Activated CD4-positive, alpha-beta T cell treated with anti-CD3 and anti-CD28 coated beads for 36 hours (primary cell): ENCODE data around the gene COPA. TPM values are rescaled to one million over a fixed set of nuclear protein-coding genes. Genes with fewer than 3 reads are reported as not detected.
"Not testable (repeated sequence)": the region's sequence is repeated elsewhere in the genome, so short reads cannot be mapped to it uniquely, and the experiment has no call there.

ENCODE experiments used
- ATAC-seq: fragments of 200-7000 bp; cut with Tn5 transposase; one replicate; pipeline ENCODE4 v1.10.0; 2021; ENCODE audit warnings: mild to moderate bottlenecking, moderate library complexity
- CTCF ChIA-PET: fragments of 350-600 bp; sonication (Branson Sonifier 250); formaldehyde crosslinking; loops from one replicate; lab custom pipeline; 2021; ENCODE audit warnings: antibody characterized with exemption; lab: Charles Lee
- POLR2A ChIA-PET: fragments of 350-600 bp; sonication (Branson Sonifier 250); formaldehyde crosslinking; loops from one replicate; lab custom pipeline; 2021; ENCODE audit warnings: antibody characterized with exemption, inconsistent platforms; lab: Charles Lee
- DNase-seq: peaks from one replicate; pipeline ENCODE4 v3.0.0-alpha.2; 2020
- H3K27ac Mint-ChIP-seq: one replicate; pipeline ENCODE4 v1.8.0; 2021; ENCODE audit warnings: mixed read lengths
- H3K27me3 Mint-ChIP-seq: one replicate; pipeline ENCODE4 v1.8.0; 2021; ENCODE audit warnings: mixed read lengths
- H3K36me3 Mint-ChIP-seq: one replicate; pipeline ENCODE4 v1.8.0; 2021; ENCODE audit warnings: low read depth, mixed read lengths
- H3K4me1 Mint-ChIP-seq: one replicate; pipeline ENCODE4 v1.8.0; 2021; ENCODE audit warnings: mixed read lengths
- H3K4me3 Mint-ChIP-seq: one replicate; pipeline ENCODE4 v1.8.0; 2021; ENCODE audit warnings: mild to moderate bottlenecking, moderate library complexity, mixed read lengths
- H3K9me3 Mint-ChIP-seq: one replicate; pipeline ENCODE4 v1.8.0; 2021; ENCODE audit warnings: low read depth, mixed read lengths
- intact Hi-C, 2 experiments: fragments of 100-400 bp; cut with DNase I in 1 of 2; cut with micrococcal nuclease in 1 of 2; formaldehyde crosslinking; loops; one replicate each; pipeline versions ENCODE4 v1.14.2 to v1.15.1; 2022 to 2024; cut with DNase I, micrococcal nuclease
- total RNA-seq, 2 experiments: library from RNA; stranded (reverse); gene quantifications; one replicate each; pipeline ENCODE4 v1.2.3, GENCODE V29; 2021

The COPA gene
- total RNA-seq, 2 experiments from 2014 or later: 125 to 148 TPM

- POLR2A ChIA-PET: no interaction called here
- no peaks in the 10 kb centered on the region for H3K9me3 Mint-ChIP-seq
- H3K27ac Mint-ChIP-seq: no peak overlapping the region
- H3K4me1 Mint-ChIP-seq: peaks cover 2% of the 10 kb centered on the region
- peaks cover 67% of the 10 kb centered on the region for H3K36me3 Mint-ChIP-seq
- no peaks in the 10 kb centered on the region for H3K27me3 Mint-ChIP-seq
- no peak overlapping the region for H3K4me3 Mint-ChIP-seq
- CTCF ChIA-PET: interaction anchor here (1.0 to 4.6 kb wide), 20 partner anchors 9 to 215 kb away, joined by 3 to 49 read pairs (median 8); partner anchors contain the start of genes DCAF8 and PEX19
- no peak for ATAC-seq
- intact Hi-C loops: no loop called here
- DNase-seq: no peak
Measured at GRCh38 chr1:160293020-160293968, 49.8 kb downstream of the COPA start.

GRCh38 chr1:160291248-160292220 is 51.5 kb downstream of the COPA start:
- Mint-ChIP-seq H3K27me3 (no peaks in the 10 kb centered on the region), H3K4me1 (peaks cover 2% of the 10 kb centered on the region), H3K27ac (no peak overlapping the region), H3K36me3 (peaks cover 53% of the 10 kb centered on the region), H3K9me3 (no peaks in the 10 kb centered on the region), H3K4me3 (no peak overlapping the region)
- DNase-seq (peak; percentile 76), ATAC-seq (peak; percentile 98)
- intact Hi-C loops: loop anchor here (1.0 kb wide), 2 partner anchors 98 to 190 kb away; no protein-coding TSS in a partner anchor
- CTCF ChIA-PET: interaction anchor here (0.5 to 4.6 kb wide), 74 partner anchors 8 to 665 kb away, joined by 3 to 49 read pairs (median 5); partner anchors contain the start of genes DCAF8 and PEA15
- POLR2A ChIA-PET: interaction anchor here (0.6 to 1.5 kb wide), 5 partner anchors 29 to 475 kb away, joined by 3 to 4 read pairs (median 3); partner anchors contain the start of gene DCAF8

- H3K27me3 Mint-ChIP-seq, H3K4me3 Mint-ChIP-seq, intact Hi-C loops, H3K27ac Mint-ChIP-seq, ATAC-seq, POLR2A ChIA-PET, H3K9me3 Mint-ChIP-seq, DNase-seq: not testable (repeated sequence)
- peaks cover 30% of the 10 kb centered on the region for H3K36me3 Mint-ChIP-seq
- H3K4me1 Mint-ChIP-seq: peaks cover 19% of the 10 kb centered on the region
- CTCF ChIA-PET: interaction anchor here (0.7 to 3.5 kb wide), 5 partner anchors 92 to 186 kb away, joined by 3 to 14 read pairs (median 4); no protein-coding TSS in a partner anchor
Measured at GRCh38 chr1:160287769-160288168, 55.3 kb downstream of the COPA start.

- Mint-ChIP-seq H3K27ac (no peak overlapping the region), H3K27me3 (no peaks in the 10 kb centered on the region), H3K4me1 (peaks cover 18% of the 10 kb centered on the region), H3K4me3 (peak overlapping the region; percentile 86), H3K9me3 (no peaks in the 10 kb centered on the region), H3K36me3 (peaks cover 32% of the 10 kb centered on the region)
- POLR2A ChIA-PET: interaction anchor here (0.6 to 2.3 kb wide), 4 partner anchors 18 to 187 kb away, joined by 3 to 15 read pairs (median 3); partner anchors contain the start of genes DCAF8 and IGSF8
- DNase-seq (no peak), ATAC-seq (no peak)
- CTCF ChIA-PET: interaction anchor here (0.6 to 2.4 kb wide), 14 partner anchors 9 to 238 kb away, joined by 3 to 11 read pairs (median 3); partner anchors contain the start of genes DCAF8 and IGSF8
- intact Hi-C loops: loop anchor here (1.0 to 2.0 kb wide), 7 partner anchors 22 to 254 kb away; partner anchors contain the start of genes COPA (in 2 of the 2), NCSTN (in 2 of the 2), PEA15 (in 2 of the 2) and DCAF8 (in 1 of the 2)
Measured at GRCh38 chr1:160285506-160285905, 57.5 kb downstream of the COPA start.

GRCh38 chr1:160284782-160285344 is 58.2 kb downstream of the COPA start, which contains the start of gene PEX19:
TSS of gene PEX19 (minus strand) at chr1:160285133. CDS start at chr1:160285124, 9 bp downstream.
- POLR2A ChIA-PET: interaction anchor here (0.6 to 2.3 kb wide), 5 partner anchors 10 to 186 kb away, joined by 3 to 15 read pairs (median 3); partner anchors contain the start of genes DCAF8 and IGSF8
- intact Hi-C loops: loop anchor here (1.0 to 2.0 kb wide), 7 partner anchors 22 to 254 kb away; partner anchors contain the start of genes COPA (in 2 of the 2), NCSTN (in 2 of the 2), PEA15 (in 2 of the 2) and DCAF8 (in 1 of the 2)
- Mint-ChIP-seq H3K9me3 (no peaks in the 10 kb centered on the region), H3K4me1 (peaks cover 18% of the 10 kb centered on the region), H3K4me3 (peak within 1 kb of the TSS; percentile 86), H3K36me3 (peaks cover 33% of the 10 kb centered on the region), H3K27me3 (no peaks in the 10 kb centered on the region), H3K27ac (peak within 1 kb of the TSS; percentile 94)
- peak; percentile 99 for ATAC-seq
- peak; percentile 97 for DNase-seq
- CTCF ChIA-PET: interaction anchor here (0.6 to 2.4 kb wide), 16 partner anchors 9 to 239 kb away, joined by 3 to 11 read pairs (median 3); partner anchors contain the start of genes DCAF8 and IGSF8

- Mint-ChIP-seq H3K36me3 (peaks cover 32% of the 10 kb centered on the region), H3K4me1 (peaks cover 18% of the 10 kb centered on the region), H3K27ac (peak overlapping the region; percentile 94), H3K27me3 (no peaks in the 10 kb centered on the region), H3K9me3 (no peaks in the 10 kb centered on the region), H3K4me3 (peak overlapping the region; percentile 86)
- intact Hi-C loops: loop anchor here in 1 of 2 experiments (2.0 kb wide), 1 partner anchor 58 kb away; the partner anchor contains the start of genes COPA and NCSTN
- ATAC-seq (peak; percentile 36), DNase-seq (peak; percentile 25)
- ChIA-PET CTCF (interaction anchor here (0.7 to 2.4 kb wide), 12 partner anchors 10 to 238 kb away, joined by 3 to 11 read pairs (median 4); partner anchors contain the start of genes DCAF8 and IGSF8), POLR2A (interaction anchor here (0.6 to 2.3 kb wide), 3 partner anchors 10 to 186 kb away, joined by 3 to 15 read pairs (median 4); partner anchors contain the start of genes DCAF8 and IGSF8)
Measured at GRCh38 chr1:160284220-160284781, 58.7 kb downstream of the COPA start.

- H3K4me1 Mint-ChIP-seq: peaks cover 18% of the 10 kb centered on the region
- ATAC-seq (no peak), DNase-seq (no peak)
- H3K36me3 Mint-ChIP-seq: peaks cover 33% of the 10 kb centered on the region
- intact Hi-C loops: no loop called here
- H3K9me3 Mint-ChIP-seq: no peaks in the 10 kb centered on the region
- ChIA-PET CTCF (no interaction called here), POLR2A (no interaction called here)
- no peak overlapping the region for H3K27ac Mint-ChIP-seq
- H3K27me3 Mint-ChIP-seq: no peaks in the 10 kb centered on the region
- no peak overlapping the region for H3K4me3 Mint-ChIP-seq
Measured at GRCh38 chr1:160282807-160283206, 60.2 kb downstream of the COPA start.

- H3K27ac Mint-ChIP-seq: no peak overlapping the region
- no peak for DNase-seq
- H3K4me3 Mint-ChIP-seq: no peak overlapping the region
- intact Hi-C loops: no loop called here
- H3K27me3 Mint-ChIP-seq: no peaks in the 10 kb centered on the region
- ChIA-PET CTCF (interaction anchor here (0.5 to 1.5 kb wide), 3 partner anchors 14 to 26 kb away, joined by 3 to 6 read pairs (median 4); no protein-coding TSS in a partner anchor), POLR2A (no interaction called here)
- no peaks in the 10 kb centered on the region for H3K4me1 Mint-ChIP-seq
- peaks cover 39% of the 10 kb centered on the region for H3K36me3 Mint-ChIP-seq
- no peaks in the 10 kb centered on the region for H3K9me3 Mint-ChIP-seq
- ATAC-seq: no peak
Measured at GRCh38 chr1:160277987-160278386, 65.1 kb downstream of the COPA start.

- peaks cover 34% of the 10 kb centered on the region for H3K36me3 Mint-ChIP-seq
- H3K4me1 Mint-ChIP-seq: no peaks in the 10 kb centered on the region
- no peak for ATAC-seq
- no peak for DNase-seq
- intact Hi-C loops: no loop called here
- no peaks in the 10 kb centered on the region for H3K27me3 Mint-ChIP-seq
- no peaks in the 10 kb centered on the region for H3K9me3 Mint-ChIP-seq
- H3K27ac Mint-ChIP-seq: no peak overlapping the region
- ChIA-PET POLR2A (no interaction called here), CTCF (interaction anchor here (1.5 kb wide), 2 partner anchors 14 to 26 kb away, joined by 5 to 6 read pairs; no protein-coding TSS in a partner anchor)
- no peak overlapping the region for H3K4me3 Mint-ChIP-seq
Measured at GRCh38 chr1:160277330-160277729, 65.7 kb downstream of the COPA start.
